ENCODE data around the gene RBM33. TPM values are rescaled to one million over a fixed set of nuclear protein-coding genes. Genes with fewer than 3 reads are reported as not detected.

The RBM33 gene
- polyA plus RNA-seq (2013, experiment 1 of 2), result 39.8 TPM
- polyA plus RNA-seq (2013, experiment 2 of 2), result 40.0 TPM

- WGBS, 2 donors (ENCODE audit: extremely low coverage in 2 of 2, insufficient read length in 2 of 2, insufficient replicate concordance in 1 of 2), result no CpG with 5 or more reads among the region's 85 CpGs
- DNase-seq (ENCODE audit: low spot score), result peak; percentile 82
- Histone ChIP-seq H3K27me3 (ENCODE audit: control insufficient read depth in 3 of 3, insufficient read depth in 3 of 3, low read depth in 1 of 3, low read length in 3 of 3) (no peaks in the 10 kb centered on the region), H3K4me3 (ENCODE audit: low read length in 2 of 2) (peak within 1 kb of the TSS; percentile 99 to 100), H3K9me3 (replicated peaks in 1 of 2; ENCODE audit: control insufficient read depth in 2 of 2, insufficient read depth in 1 of 2, low read depth in 1 of 2, low read length in 2 of 2) (peaks cover 11 to 58% of the 10 kb centered on the region in 2 donors), H3K27ac (replicated peaks; ENCODE audit: low read length) (peak within 1 kb of the TSS; percentile 98), H4K8ac (ENCODE audit: low read depth, low read length) (no peak within 1 kb of the TSS), H2BK120ac (ENCODE audit: low read depth, low read length) (peak within 1 kb of the TSS; percentile 57), H3K4ac (ENCODE audit: low read length) (peak within 1 kb of the TSS; percentile 90), H3K18ac (ENCODE audit: low read length) (peak within 1 kb of the TSS; percentile 99), H2BK15ac (ENCODE audit: low read length) (peak within 1 kb of the TSS; percentile 45), H4K91ac (ENCODE audit: low read depth, low read length, poor library complexity) (peak within 1 kb of the TSS; percentile 69), H3K23ac (ENCODE audit: low read depth, low read length, poor library complexity) (peak within 1 kb of the TSS; percentile 83), H2AK5ac (ENCODE audit: low read depth, low read length) (peak within 1 kb of the TSS; percentile 97), H3K9ac (ENCODE audit: low read depth, low read length, poor library complexity) (peak within 1 kb of the TSS; percentile 98), H2BK5ac (ENCODE audit: low read length) (peak within 1 kb of the TSS; percentile 43), H2AFZ (ENCODE audit: low read length) (peak within 1 kb of the TSS; percentile 99), H3K79me1 (ENCODE audit: low read depth, low read length) (peaks cover 3% of the 10 kb centered on the region), H2BK12ac (ENCODE audit: low read length) (no peak within 1 kb of the TSS), H3K4me1 (ENCODE audit: control insufficient read depth in 2 of 2, insufficient read depth in 1 of 2, low read depth in 1 of 2, low read length in 2 of 2) (peaks cover 0 to 6% of the 10 kb centered on the region in 2 donors), H3K4me2 (ENCODE audit: insufficient read depth, low read length, poor library complexity, severe bottlenecking) (peak within 1 kb of the TSS; percentile 70), H3K36me3 (replicated peaks in 1 of 2; ENCODE audit: control insufficient read depth in 2 of 2, insufficient read depth in 2 of 2, low read length in 2 of 2) (peaks cover 12 to 58% of the 10 kb centered on the region in 2 donors), H3K14ac (ENCODE audit: low read length) (peak within 1 kb of the TSS; percentile 99)
Observed at GRCh38 chr7:155644178-155644970, at the start of gene RBM33. Gene RBM33 (plus strand): TSS chr7:155644661. CDS start chr7:155644877, 216 bp downstream.

GRCh38 chr7:155594961-155595366 lies 49.5 kb upstream of the RBM33 start:
- Histone ChIP-seq H4K91ac (ENCODE audit: low read depth, low read length, poor library complexity) (no peak overlapping the region), H3K27me3 (ENCODE audit: control insufficient read depth in 3 of 3, insufficient read depth in 3 of 3, low read depth in 1 of 3, low read length in 3 of 3) (no peaks in the 10 kb centered on the region), H3K4ac (ENCODE audit: low read length) (no peak overlapping the region), H3K4me2 (ENCODE audit: insufficient read depth, low read length, poor library complexity, severe bottlenecking) (no peak overlapping the region), H3K18ac (ENCODE audit: low read length) (no peak overlapping the region), H4K8ac (ENCODE audit: low read depth, low read length) (no peak overlapping the region), H3K9me3 (replicated peaks in 1 of 2; ENCODE audit: control insufficient read depth in 2 of 2, insufficient read depth in 1 of 2, low read depth in 1 of 2, low read length in 2 of 2) (peaks cover 0 to 10% of the 10 kb centered on the region in 2 donors), H3K14ac (ENCODE audit: low read length) (no peak overlapping the region), H2BK120ac (ENCODE audit: low read depth, low read length) (no peak overlapping the region), H3K27ac (replicated peaks; ENCODE audit: low read length) (no peak overlapping the region), H2BK12ac (ENCODE audit: low read length) (no peak overlapping the region), H3K79me1 (ENCODE audit: low read depth, low read length) (no peaks in the 10 kb centered on the region), H3K9ac (ENCODE audit: low read depth, low read length, poor library complexity) (no peak overlapping the region), H2BK5ac (ENCODE audit: low read length) (no peak overlapping the region), H3K36me3 (replicated peaks in 1 of 2; ENCODE audit: control insufficient read depth in 2 of 2, insufficient read depth in 2 of 2, low read length in 2 of 2) (no peaks in the 10 kb centered on the region), H2AK5ac (ENCODE audit: low read depth, low read length) (no peak overlapping the region), H2BK15ac (ENCODE audit: low read length) (no peak overlapping the region), H3K4me3 (ENCODE audit: low read length in 2 of 2) (no peak overlapping the region), H3K4me1 (ENCODE audit: control insufficient read depth in 2 of 2, insufficient read depth in 1 of 2, low read depth in 1 of 2, low read length in 2 of 2) (peaks cover 11 to 13% of the 10 kb centered on the region in 2 donors), H3K23ac (ENCODE audit: low read depth, low read length, poor library complexity) (no peak overlapping the region), H2AFZ (ENCODE audit: low read length) (peak overlapping the region; percentile 27)
- no CpG with 5 or more reads among the region's 3 CpGs for WGBS, 2 donors (ENCODE audit: extremely low coverage in 2 of 2, insufficient read length in 2 of 2, insufficient replicate concordance in 1 of 2)
- no peak for DNase-seq (ENCODE audit: low spot score)

- Histone ChIP-seq H3K27me3 (ENCODE audit: control insufficient read depth in 3 of 3, insufficient read depth in 3 of 3, low read depth in 1 of 3, low read length in 3 of 3) (no peaks in the 10 kb centered on the region), H3K23ac (ENCODE audit: low read depth, low read length, poor library complexity) (no peak overlapping the region), H2BK15ac (ENCODE audit: low read length) (no peak overlapping the region), H3K79me1 (ENCODE audit: low read depth, low read length) (no peaks in the 10 kb centered on the region), H2BK12ac (ENCODE audit: low read length) (no peak overlapping the region), H3K4me1 (ENCODE audit: control insufficient read depth in 2 of 2, insufficient read depth in 1 of 2, low read depth in 1 of 2, low read length in 2 of 2) (peaks cover 6 to 7% of the 10 kb centered on the region in 2 donors), H3K18ac (ENCODE audit: low read length) (no peak overlapping the region), H3K4ac (ENCODE audit: low read length) (no peak overlapping the region), H3K4me2 (ENCODE audit: insufficient read depth, low read length, poor library complexity, severe bottlenecking) (no peak overlapping the region), H3K9ac (ENCODE audit: low read depth, low read length, poor library complexity) (no peak overlapping the region), H3K36me3 (replicated peaks in 1 of 2; ENCODE audit: control insufficient read depth in 2 of 2, insufficient read depth in 2 of 2, low read length in 2 of 2) (no peaks in the 10 kb centered on the region), H4K91ac (ENCODE audit: low read depth, low read length, poor library complexity) (no peak overlapping the region), H2AK5ac (ENCODE audit: low read depth, low read length) (no peak overlapping the region), H3K14ac (ENCODE audit: low read length) (no peak overlapping the region), H3K9me3 (replicated peaks in 1 of 2; ENCODE audit: control insufficient read depth in 2 of 2, insufficient read depth in 1 of 2, low read depth in 1 of 2, low read length in 2 of 2) (no peaks in the 10 kb centered on the region), H3K4me3 (ENCODE audit: low read length in 2 of 2) (no peak overlapping the region), H2AFZ (ENCODE audit: low read length) (no peak overlapping the region), H2BK120ac (ENCODE audit: low read depth, low read length) (no peak overlapping the region), H3K27ac (replicated peaks; ENCODE audit: low read length) (no peak overlapping the region), H2BK5ac (ENCODE audit: low read length) (no peak overlapping the region), H4K8ac (ENCODE audit: low read depth, low read length) (no peak overlapping the region)
- no CpG with 5 or more reads among the region's 1 CpG for WGBS, 2 donors (ENCODE audit: extremely low coverage in 2 of 2, insufficient read length in 2 of 2, insufficient replicate concordance in 1 of 2)
- no peak for DNase-seq (ENCODE audit: low spot score)
Observed at GRCh38 chr7:155597753-155598140, 46.7 kb upstream of the RBM33 start.

- no peaks in the 10 kb centered on the region for H3K27me3 ChIP-seq (ENCODE audit: control insufficient read depth in 3 of 3, insufficient read depth in 3 of 3, low read depth in 1 of 3, low read length in 3 of 3)
- H3K4me1 ChIP-seq (ENCODE audit: control insufficient read depth in 2 of 2, insufficient read depth in 1 of 2, low read depth in 1 of 2, low read length in 2 of 2), result peaks cover 6 to 7% of the 10 kb centered on the region in 2 donors
- peak; percentile 74 for DNase-seq (ENCODE audit: low spot score)
- H2BK120ac ChIP-seq (ENCODE audit: low read depth, low read length), result no peak overlapping the region
- no peaks in the 10 kb centered on the region for H3K79me1 ChIP-seq (ENCODE audit: low read depth, low read length)
- H3K4me3 ChIP-seq (ENCODE audit: low read length in 2 of 2), result no peak overlapping the region
- no peaks in the 10 kb centered on the region for H3K36me3 ChIP-seq (replicated peaks in 1 of 2; ENCODE audit: control insufficient read depth in 2 of 2, insufficient read depth in 2 of 2, low read length in 2 of 2)
- H3K9me3 ChIP-seq (replicated peaks in 1 of 2; ENCODE audit: control insufficient read depth in 2 of 2, insufficient read depth in 1 of 2, low read depth in 1 of 2, low read length in 2 of 2), result no peaks in the 10 kb centered on the region
- H3K4me2 ChIP-seq (ENCODE audit: insufficient read depth, low read length, poor library complexity, severe bottlenecking), result no peak overlapping the region
- no peak overlapping the region for H3K14ac ChIP-seq (ENCODE audit: low read length)
- H2AK5ac ChIP-seq (ENCODE audit: low read depth, low read length), result no peak overlapping the region
- no peak overlapping the region for H4K8ac ChIP-seq (ENCODE audit: low read depth, low read length)
- H2BK5ac ChIP-seq (ENCODE audit: low read length), result no peak overlapping the region
- H3K27ac ChIP-seq (replicated peaks; ENCODE audit: low read length), result no peak overlapping the region
- H3K18ac ChIP-seq (ENCODE audit: low read length), result no peak overlapping the region
- no peak overlapping the region for H2BK12ac ChIP-seq (ENCODE audit: low read length)
- no peak overlapping the region for H3K9ac ChIP-seq (ENCODE audit: low read depth, low read length, poor library complexity)
- H3K23ac ChIP-seq (ENCODE audit: low read depth, low read length, poor library complexity), result no peak overlapping the region
- peak overlapping the region; percentile 82 for H2AFZ ChIP-seq (ENCODE audit: low read length)
- H4K91ac ChIP-seq (ENCODE audit: low read depth, low read length, poor library complexity), result no peak overlapping the region
- WGBS, 2 donors (ENCODE audit: extremely low coverage in 2 of 2, insufficient read length in 2 of 2, insufficient replicate concordance in 1 of 2), result no CpG with 5 or more reads among the region's 12 CpGs
- no peak overlapping the region for H3K4ac ChIP-seq (ENCODE audit: low read length)
- no peak overlapping the region for H2BK15ac ChIP-seq (ENCODE audit: low read length)
Observed at GRCh38 chr7:155598810-155599210, 45.7 kb upstream of the RBM33 start.
